GM18511 (cell line): ENCODE results near the gene PHACTR2.
"Not testable (repeated sequence)": the region's sequence is repeated elsewhere in the genome, so short reads cannot be mapped to it uniquely, and the experiment has no call there.

Experiments
- ATAC-seq: cut with Tn5 transposase; IDR thresholded peaks from one replicate; pipeline ENCODE4 v1.9.1; 2021; ENCODE audit warnings: mild to moderate bottlenecking, moderate library complexity; ENCODE audit not compliant: unreplicated experiment

The PHACTR2 gene

DNA sequence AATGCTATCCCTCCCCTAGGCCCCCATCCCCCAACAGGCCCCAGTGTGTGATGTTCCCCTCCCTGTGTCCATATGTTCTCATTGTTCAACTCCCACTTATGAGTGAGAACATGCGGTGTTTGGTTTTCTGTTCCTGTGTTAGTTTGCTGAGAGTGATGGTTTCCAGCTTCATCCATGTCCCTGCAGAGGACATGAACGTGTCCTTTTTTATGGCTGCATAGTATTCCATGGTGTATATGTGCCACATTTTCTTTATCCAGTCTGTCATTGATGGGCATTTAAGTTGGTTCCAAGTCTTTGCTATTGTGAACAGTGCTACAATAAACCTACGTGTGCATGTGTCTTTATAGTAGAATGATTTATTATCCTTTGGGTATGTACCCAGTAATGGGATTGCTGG, 173.9 kb downstream of the PHACTR2 start:
- not testable (repeated sequence) for ATAC-seq

DNA sequence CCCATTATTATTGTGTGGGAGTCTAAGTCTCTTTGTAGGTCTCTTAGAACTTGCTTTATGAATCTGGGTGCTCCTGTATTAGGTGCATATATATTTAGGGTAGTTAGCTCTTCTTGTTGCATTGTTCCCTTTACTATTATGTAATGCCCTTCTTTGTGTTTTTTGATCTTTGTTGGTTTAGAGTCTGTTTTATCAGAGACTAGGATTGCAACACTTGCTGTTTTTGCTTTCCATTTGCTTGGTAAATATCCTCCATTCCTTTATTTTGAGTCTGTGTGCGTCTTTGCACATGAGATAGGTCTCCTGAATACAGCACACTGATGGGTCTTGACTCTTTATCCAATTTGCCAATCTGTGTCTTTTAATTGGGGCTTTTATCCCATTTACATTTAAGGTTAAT, 177.3 kb downstream of the PHACTR2 start:
- not testable (repeated sequence) for ATAC-seq

DNA sequence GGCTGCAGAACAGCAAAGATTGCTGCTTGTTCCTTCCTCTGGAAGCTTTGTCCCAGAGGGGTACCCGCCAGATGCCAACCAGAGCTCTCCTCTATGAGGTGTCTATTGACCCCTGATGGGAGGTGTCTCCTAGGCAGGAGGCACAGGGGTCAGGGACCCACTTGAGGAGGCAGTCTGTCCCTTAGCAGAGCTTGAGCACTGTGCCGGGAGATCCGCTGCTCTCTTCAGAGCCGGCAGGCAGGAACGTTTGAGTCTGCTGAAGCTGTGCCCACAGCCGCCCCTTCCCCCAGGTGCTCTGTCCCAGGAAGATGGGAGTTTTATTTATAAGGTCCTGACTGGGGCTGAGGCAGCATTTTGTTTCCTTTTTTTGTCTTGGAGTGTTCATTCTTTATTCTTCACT, 179.0 kb downstream of the PHACTR2 start:
- ATAC-seq: not testable (repeated sequence)

DNA sequence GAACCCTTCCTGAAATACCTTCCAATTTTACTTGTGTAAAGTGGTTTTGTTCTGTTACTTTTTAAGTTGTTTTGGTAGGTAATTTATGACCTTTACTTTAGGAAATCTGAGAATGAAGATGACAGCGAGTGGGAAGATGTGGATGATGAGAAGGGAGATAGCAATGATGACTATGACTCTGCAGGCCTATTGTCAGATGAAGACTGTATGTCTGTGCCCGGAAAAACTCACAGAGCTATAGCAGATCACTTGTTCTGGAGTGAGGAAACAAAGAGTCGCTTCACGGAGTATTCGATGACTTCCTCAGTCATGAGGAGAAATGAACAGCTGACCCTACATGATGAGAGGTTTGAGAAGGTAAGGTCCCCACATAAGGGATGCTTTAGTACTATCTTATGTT, 179.9 kb downstream of the PHACTR2 start:
- ATAC-seq: no peak

DNA sequence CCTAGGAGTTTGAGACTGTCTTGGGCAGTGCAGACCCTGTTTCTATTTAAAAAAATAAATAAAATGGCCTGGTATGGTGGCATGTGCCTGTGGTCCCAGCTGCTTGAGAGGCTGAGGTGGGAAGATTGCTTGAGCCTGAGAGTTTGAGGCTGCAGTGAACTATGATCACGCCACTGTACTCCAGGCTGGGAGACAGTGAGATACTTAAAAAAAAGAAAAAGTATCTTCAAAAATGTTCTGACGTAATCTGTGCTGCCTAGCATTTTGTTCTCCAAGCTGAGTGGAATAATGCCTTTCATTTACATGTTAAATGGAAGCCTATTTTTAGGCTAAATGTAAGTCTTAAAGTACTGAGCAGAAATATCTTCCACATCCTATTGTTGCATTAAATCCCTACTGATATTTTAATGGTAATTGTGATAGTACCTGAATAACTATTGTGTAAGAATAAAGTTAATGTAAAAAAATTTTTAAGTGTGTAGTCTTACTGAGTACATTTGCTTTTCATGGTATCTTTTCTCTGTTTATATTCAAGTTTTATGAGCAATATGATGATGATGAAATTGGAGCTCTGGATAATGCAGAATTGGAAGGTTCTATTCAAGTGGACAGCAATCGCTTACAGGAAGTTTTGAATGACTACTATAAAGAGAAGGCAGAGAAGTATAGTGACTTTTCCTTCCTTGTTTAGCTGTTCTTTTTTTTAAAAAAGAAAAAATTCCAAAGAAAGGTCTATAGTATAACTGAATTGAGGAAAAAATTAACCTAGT, 182.3 kb downstream of the PHACTR2 start:
- no peak for ATAC-seq

DNA sequence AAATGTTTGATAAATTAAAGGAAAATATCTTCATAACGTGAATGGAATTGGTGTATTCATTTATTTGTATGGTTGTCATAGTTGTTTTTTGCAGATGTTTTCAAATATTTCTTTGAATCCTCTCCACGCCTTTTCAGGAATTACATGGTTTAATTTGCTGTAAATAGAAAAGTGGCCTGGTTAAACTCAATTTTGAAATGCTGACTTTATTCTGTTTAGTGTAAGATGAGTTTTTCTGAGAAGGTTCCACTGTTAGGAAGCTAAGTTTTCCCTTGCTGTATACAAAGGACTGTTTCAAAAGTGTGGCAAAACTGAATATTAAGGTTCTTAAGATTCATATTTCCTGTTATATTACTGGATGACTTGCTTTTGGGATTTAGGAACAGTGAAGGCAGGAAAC, 186.0 kb downstream of the PHACTR2 start:
- ATAC-seq: no peak

DNA sequence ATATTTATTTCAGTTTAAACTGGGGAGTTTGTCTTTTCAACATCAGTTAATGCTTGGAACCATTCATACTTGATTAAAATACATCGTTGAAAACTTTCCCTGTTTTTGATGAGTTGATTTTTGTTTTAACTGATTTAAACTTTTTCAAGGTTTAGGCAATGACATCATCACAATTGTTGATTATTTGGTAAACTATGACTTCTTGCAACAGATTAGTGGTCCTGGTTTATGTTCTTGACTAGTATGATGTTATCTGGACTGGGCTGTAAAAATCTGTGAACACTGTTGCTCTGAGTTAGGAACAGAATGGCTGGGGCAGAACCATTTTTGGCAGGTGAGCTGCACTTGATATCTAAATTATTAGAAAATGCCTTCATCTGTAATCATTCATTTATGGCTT, 186.5 kb downstream of the PHACTR2 start, which contains the start of gene ZC2HC1B:
TSS of gene ZC2HC1B (plus strand) at position 241 of the 400 bp plus-strand sequence. CDS start at position 307, 66 bp downstream.
- ATAC-seq: no peak

DNA sequence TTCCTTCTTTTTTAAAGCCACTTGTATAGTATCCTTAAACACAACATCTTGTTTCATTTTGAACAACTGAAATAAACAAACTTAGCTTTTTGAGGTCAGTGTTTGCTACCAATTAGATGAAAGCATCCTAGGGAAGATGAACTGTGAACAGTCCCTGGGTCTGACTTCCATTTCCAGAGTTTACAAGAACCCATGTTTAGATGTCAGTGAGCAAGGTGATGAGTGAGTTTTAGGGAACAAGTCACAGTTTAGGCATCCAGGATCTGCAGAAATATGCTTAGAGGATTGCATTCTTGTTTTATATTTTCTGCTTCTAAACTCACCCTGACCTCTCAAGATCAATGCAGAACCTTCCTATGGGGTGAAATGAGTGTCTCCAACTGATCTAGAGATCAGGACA, 189.5 kb downstream of the PHACTR2 start:
- no peak for ATAC-seq

DNA sequence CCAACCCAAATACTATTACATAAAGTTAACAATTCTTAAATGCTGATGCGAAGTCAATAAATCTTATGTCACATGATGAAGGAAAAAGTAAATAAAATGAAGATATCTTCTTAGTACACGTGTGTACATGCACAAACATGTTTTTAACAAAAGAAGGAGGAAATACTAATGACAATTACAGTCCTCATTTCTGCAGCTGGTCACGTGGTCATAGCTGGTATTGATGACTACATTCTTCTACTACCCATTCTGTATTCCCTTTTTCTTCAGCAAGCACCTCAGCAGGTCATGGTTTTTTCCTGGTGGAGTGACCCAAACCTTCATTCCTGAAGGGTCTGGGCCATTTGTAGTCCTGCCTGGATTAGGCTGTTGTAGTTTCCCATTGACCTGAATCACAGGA, 191.0 kb downstream of the PHACTR2 start:
- ATAC-seq: not testable (repeated sequence)

DNA sequence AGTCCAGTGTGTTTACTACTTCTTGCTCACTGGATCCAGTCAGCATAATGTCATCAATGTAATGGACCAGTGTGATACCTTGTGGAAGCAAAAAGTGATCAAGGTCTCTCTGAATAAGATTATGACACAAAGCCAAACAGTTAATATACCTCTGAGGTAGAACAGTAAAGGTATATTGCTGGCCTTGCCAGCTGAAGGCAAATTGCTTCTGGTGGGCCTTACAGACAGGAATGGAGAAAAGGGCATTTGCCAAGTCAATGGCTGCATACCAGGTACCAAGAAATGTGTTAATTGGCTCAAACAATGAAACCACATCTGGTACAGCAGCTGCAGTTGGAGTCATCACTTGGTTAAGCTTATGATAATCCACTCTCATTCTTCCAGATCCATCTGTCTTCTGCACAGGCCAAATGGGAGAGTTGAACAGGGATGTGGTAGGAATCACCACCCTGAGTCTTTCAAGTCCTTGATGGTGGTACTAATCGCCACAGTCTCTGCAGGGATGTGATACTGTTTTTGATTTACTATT, 193.5 kb downstream of the PHACTR2 start:
- not testable (repeated sequence) for ATAC-seq

DNA sequence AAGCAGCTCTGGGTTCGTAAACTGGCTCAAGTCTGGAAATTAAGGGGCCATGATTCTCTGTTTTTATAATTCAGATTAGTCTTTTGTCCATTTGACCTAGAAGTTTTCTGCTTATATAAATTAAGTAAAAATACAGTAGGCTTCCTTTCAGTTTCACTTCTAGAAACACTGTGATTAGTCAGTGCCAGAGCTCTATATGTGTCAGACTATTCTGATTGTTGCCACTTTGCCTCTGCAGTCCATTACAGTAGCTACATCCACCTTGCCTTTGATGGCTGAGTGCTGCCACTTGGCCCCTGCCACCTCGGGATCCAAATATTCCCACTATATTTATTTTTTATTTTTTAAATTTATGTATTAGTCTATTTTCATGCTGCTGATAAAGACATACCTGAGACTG, 194.4 kb downstream of the PHACTR2 start:
- peak; percentile 96 for ATAC-seq

DNA sequence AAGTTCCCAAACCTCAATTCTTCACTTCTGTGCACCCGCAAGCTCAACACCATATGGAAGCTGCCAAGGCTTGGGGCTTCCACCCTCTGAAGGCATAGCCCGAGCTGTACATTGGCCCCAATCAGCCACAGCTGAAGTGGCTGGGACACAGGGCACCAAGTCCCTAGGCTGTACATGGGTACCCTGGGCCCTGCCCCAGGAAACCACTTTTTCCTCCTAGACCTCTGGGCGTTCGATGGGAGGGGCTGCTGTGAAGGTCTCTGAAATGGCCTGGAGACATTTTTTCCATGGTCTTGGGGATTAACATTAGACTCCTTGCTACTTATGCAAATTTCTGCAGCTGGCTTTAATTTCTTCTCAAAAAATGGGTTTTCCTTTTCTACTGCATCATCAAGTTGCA, 195.8 kb downstream of the PHACTR2 start:
- not testable (repeated sequence) for ATAC-seq

DNA sequence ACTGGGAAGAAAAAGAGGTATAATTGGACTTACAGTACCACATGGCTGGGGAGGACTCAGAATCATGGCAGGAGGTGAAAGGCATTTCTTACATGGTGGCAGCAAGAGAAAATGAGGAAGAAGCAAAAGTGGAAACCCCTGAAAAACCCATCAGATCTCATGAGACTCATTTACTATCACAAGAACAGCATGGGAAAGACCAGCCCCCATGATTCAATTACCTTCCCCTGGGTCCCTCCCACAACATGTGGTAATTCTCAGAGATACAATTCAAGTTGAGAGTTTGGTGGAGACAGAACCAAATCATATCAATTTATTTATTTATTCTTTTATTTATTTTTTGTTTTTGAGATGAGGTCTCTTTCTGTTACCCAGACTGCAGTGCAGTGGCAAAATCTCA, 196.7 kb downstream of the PHACTR2 start:
- not testable (repeated sequence) for ATAC-seq

DNA sequence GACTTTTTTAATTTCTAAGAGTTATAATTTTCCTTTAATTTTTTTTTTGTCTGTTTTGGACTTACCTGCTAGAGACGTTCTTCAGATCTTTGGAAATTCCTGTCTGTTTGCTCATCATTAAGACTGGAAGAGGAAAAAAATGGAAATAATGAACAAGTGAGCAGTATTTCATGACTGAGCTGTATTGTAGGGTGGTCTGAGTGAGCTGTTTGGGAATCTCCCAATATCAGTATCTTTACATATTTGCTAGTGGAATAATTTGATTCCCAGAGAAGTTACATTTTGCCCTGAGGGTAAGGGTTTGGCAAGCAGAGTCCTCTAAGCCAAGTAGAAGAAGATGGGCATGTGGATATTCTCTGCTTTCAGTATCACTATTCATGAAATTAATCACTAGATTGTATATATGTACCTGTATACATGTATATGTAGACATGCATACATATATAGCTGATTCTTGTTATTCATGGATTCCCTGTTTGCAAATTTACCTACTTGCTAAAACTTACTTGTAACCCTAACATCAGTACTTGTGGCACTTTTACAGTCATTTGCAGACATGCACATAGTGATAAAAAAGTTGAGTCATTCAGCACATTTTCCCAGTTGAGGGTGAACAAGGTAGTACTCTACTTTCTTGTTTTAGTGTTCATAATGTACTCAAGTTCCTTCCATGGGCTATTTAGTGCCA, 200.0 kb downstream of the PHACTR2 start:
- ATAC-seq: no peak

DNA sequence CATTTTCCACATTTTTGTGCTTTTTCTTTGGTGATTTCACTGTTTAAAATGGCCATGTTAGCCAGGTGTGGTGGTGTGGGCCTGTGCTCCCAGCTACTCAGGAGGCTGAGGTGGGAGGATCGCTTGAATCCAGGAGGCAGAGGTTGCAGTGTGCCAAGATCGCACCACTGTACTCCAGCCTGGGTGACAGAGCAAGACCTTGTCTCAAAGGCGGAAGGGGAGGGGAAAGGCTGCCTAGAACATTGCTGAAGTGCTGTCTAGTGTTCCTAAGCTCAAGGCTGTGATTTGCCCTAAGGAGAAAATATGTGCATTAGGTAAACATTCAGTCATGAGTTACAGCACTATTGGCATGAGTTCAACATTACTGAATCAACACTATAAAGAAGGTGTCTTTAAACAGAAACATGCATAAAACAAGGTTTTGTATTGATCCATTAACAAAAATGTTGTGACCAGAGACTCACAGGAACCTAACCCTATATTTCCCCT, 200.6 kb downstream of the PHACTR2 start:
- ATAC-seq: no peak

DNA sequence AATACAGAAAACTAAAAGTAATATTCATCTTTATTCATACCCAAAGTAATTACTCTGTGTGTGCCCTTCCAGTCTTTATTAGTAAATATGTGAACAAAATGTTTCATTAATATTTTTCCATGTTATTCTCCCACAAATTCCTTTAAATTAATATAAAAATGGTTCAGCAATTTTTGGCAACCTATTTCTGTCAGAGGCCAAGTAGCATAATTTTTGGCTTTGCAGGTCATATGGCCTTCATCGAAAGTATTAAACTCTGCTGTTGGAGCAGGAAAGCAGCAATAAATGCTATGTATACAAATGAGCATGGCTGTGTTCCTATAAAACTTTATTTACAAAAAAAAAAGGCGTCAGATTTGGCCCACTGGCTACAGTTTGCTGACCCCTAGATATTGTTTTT, 202.6 kb downstream of the PHACTR2 start:
- no peak for ATAC-seq
